Naive thymus-derived CD4-positive, alpha-beta T cell (primary cell): ENCODE measurements around the gene SCN1B. TPM values are rescaled to one million over a fixed set of nuclear protein-coding genes. Genes with fewer than 3 reads are reported as not detected.
"Not testable (repeated sequence)": the region's sequence is repeated elsewhere in the genome, so short reads cannot be mapped to it uniquely, and the experiment has no call there.

ENCODE experiments used
- ATAC-seq: fragments of 150-1000 bp; cut with Tn5 transposase; 2 replicates; pipeline ENCODE4 v1.10.0; 2021; ENCODE audit warnings: mild to moderate bottlenecking, moderate library complexity
- CTCF ChIA-PET: fragments of 350-600 bp; sonication (Branson Sonifier 250); formaldehyde crosslinking; loops from one replicate; lab custom pipeline; 2021; ENCODE audit warnings: antibody characterized with exemption; lab: Charles Lee
- POLR2A ChIA-PET: fragments of 350-600 bp; sonication (Branson Sonifier 250); formaldehyde crosslinking; loops from one replicate; lab custom pipeline; 2021; ENCODE audit warnings: antibody characterized with exemption, inconsistent platforms; lab: Charles Lee
- DNase-seq, 9 donors: peaks; one replicate each; pipeline versions ENCODE4 v3.0.0 to v3.0.0-alpha.2; 2020 to 2022; ENCODE audit warnings: mixed read lengths in 1 of 9
- H3K27ac ChIP-seq: one replicate; pipeline ENCODE4 v1.7.0; 2013; ENCODE audit warnings: mild to moderate bottlenecking, low read depth, low read length, moderate library complexity
- H3K27me3 ChIP-seq, 2 donors: one replicate each; pipeline ENCODE4 v1.7.0; 2013; ENCODE audit warnings: low read length in 2 of 2, mild to moderate bottlenecking in 2 of 2, moderate library complexity in 2 of 2; ENCODE audit not compliant: control insufficient read depth in 2 of 2, insufficient read depth in 2 of 2
- H3K36me3 ChIP-seq, 3 experiments: 1 replicate in 2 of 3; 2 replicates in 1 of 3; pipeline ENCODE4 v1.7.0; 2013; ENCODE audit warnings: low read length in 3 of 3, mild to moderate bottlenecking in 3 of 3, moderate library complexity in 1 of 3; ENCODE audit not compliant: insufficient read depth in 3 of 3, control insufficient read depth in 2 of 3
- H3K4me1 ChIP-seq, 2 donors: one replicate each; pipeline ENCODE4 v1.7.0; 2013; ENCODE audit warnings: low read length in 2 of 2, mild to moderate bottlenecking in 2 of 2, moderate library complexity in 1 of 2; ENCODE audit not compliant: control insufficient read depth in 2 of 2, insufficient read depth in 2 of 2
- H3K4me3 ChIP-seq: 2 replicates; pipeline ENCODE4 v1.7.0; 2013; ENCODE audit warnings: mild to moderate bottlenecking, low read length
- H3K9me3 ChIP-seq, 3 experiments: 1 replicate in 2 of 3; 2 replicates in 1 of 3; pipeline ENCODE4 v1.7.0; 2013; ENCODE audit warnings: low read length in 3 of 3; ENCODE audit not compliant: control insufficient read depth in 2 of 3
- H3K27ac Mint-ChIP-seq, 9 donors: one replicate each; pipeline ENCODE4 v1.8.0; 2020 to 2022; ENCODE audit warnings: mixed read lengths in 9 of 9, mild to moderate bottlenecking in 8 of 9, moderate library complexity in 5 of 9, inconsistent platforms in 2 of 9
- H3K27me3 Mint-ChIP-seq, 5 donors: one replicate each; pipeline ENCODE4 v1.8.0; 2021 to 2022; ENCODE audit warnings: mixed read lengths in 5 of 5, mild to moderate bottlenecking in 1 of 5
- H3K36me3 Mint-ChIP-seq, 5 donors: one replicate each; pipeline ENCODE4 v1.8.0; 2020 to 2022; ENCODE audit warnings: mixed read lengths in 5 of 5, mild to moderate bottlenecking in 3 of 5, inconsistent platforms in 1 of 5
- H3K4me1 Mint-ChIP-seq, 7 donors: one replicate each; pipeline ENCODE4 v1.8.0; 2020 to 2022; ENCODE audit warnings: mixed read lengths in 7 of 7, mild to moderate bottlenecking in 3 of 7, inconsistent platforms in 1 of 7
- H3K4me3 Mint-ChIP-seq, 10 donors: one replicate each; pipeline ENCODE4 v1.8.0; 2020 to 2022; ENCODE audit warnings: mild to moderate bottlenecking in 10 of 10, mixed read lengths in 10 of 10, moderate library complexity in 6 of 10, inconsistent platforms in 2 of 10
- H3K9me3 Mint-ChIP-seq, 11 donors: one replicate each; pipeline ENCODE4 v1.8.0; 2020 to 2022; ENCODE audit warnings: mixed read lengths in 11 of 11, mild to moderate bottlenecking in 4 of 11, inconsistent platforms in 1 of 11, moderate library complexity in 1 of 11
- intact Hi-C, 2 donors: fragments of 100-400 bp; cut with micrococcal nuclease; formaldehyde crosslinking; loops; one replicate each; pipeline ENCODE4 v1.15.1; 2023
- polyA plus RNA-seq, 2 donors: library from polyadenylated mRNA; unstranded; fragments of 300-500 nt; fragmentation: Illumina TruSeq; gene quantifications; one replicate each; pipeline ENCODE4 v1.2.3, GENCODE V29; 2021
- total RNA-seq, 6 experiments: library from RNA in 5 of 6; stranded (reverse) in 5 of 6; gene quantifications; 1 replicate in 5 of 6; 2 replicates in 1 of 6; pipeline ENCODE4 v1.2.3 and lab custom pipeline; 2021 to 2026

SCN1B gene
- total and polyA plus RNA-seq, 7 experiments from 2014 or later = 0.23 to 1.9 (median 1.6) TPM; not detected in 1

DNA sequence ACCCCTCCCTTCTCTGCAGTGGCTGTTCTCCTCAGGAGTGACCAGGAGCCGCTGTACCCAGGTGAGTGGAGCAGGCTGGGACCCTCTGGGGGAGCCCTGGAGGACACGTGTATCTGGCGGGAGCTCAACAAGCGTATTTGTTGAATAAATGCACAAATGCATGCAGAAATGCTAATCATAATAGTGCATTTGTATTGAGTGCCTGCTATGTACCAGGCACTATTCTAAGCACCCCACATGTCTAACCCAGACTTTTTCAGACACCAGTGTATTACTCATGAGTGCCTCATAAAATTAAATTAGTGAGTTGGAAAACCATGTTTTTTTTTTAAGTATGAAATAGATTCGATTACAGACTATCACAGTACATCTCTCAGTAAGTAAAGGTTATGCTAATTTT, 19.2 kb downstream of the SCN1B start:
- ChIA-PET CTCF (interaction anchor here (0.7 kb wide), 1 partner anchor 32 kb away, joined by 6 read pairs; no protein-coding TSS in a partner anchor), POLR2A (interaction anchor here (0.6 kb wide), 1 partner anchor 459 kb away, joined by 3 read pairs; no protein-coding TSS in a partner anchor)
- Mint-ChIP-seq H3K36me3 (no peaks in the 10 kb centered on the region), H3K4me1 (peaks cover 13 to 16% (median 15%) of the 10 kb centered on the region in 7 donors), H3K9me3 (no peaks in the 10 kb centered on the region), H3K4me3 (no peak overlapping the region), H3K27me3 (peaks cover 0 to 12% (median 0%) of the 10 kb centered on the region in 5 donors), H3K27ac (no peak overlapping the region)
- no peaks in the 10 kb centered on the region for H3K4me1 ChIP-seq
- no peaks in the 10 kb centered on the region for H3K36me3 ChIP-seq
- no peaks in the 10 kb centered on the region for H3K9me3 ChIP-seq
- H3K4me3 ChIP-seq = no peak overlapping the region
- DNase-seq (no peak), ATAC-seq (no peak)
- no peak overlapping the region for H3K27ac ChIP-seq
- intact Hi-C loops = loop anchor here in 1 of 2 donors (10.0 kb wide), 1 partner anchor 45 kb away; no protein-coding TSS in a partner anchor
- no peaks in the 10 kb centered on the region for H3K27me3 ChIP-seq

DNA sequence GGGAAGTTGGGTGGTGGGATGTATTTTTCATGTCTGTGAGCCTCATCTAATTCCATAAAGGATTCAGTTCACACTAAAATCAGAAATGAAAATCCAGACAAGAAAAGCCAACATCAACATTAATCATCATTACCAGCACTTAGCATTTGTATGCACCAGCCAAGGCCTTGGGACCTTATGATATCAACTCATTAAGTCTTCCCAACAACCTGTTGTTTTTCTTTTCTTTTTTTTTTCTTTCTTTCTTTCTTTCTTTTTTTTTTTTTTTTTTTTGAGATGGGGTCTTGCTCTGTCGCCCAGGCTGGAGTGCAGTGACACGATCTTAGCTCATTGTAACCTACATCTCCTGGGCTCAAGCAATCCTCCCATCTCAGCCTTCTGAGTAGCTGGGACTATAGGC, 20.4 kb downstream of the SCN1B start:
- H3K36me3 ChIP-seq, POLR2A ChIA-PET, H3K36me3 Mint-ChIP-seq, H3K9me3 ChIP-seq, H3K4me3 Mint-ChIP-seq, DNase-seq, intact Hi-C loops, H3K27ac Mint-ChIP-seq, H3K9me3 Mint-ChIP-seq, H3K27me3 Mint-ChIP-seq, H3K27me3 ChIP-seq, H3K4me3 ChIP-seq, H3K27ac ChIP-seq, ATAC-seq, H3K4me1 ChIP-seq, H3K4me1 Mint-ChIP-seq: not testable (repeated sequence)
- CTCF ChIA-PET = interaction anchor here (0.7 kb wide), 1 partner anchor 16 kb away, joined by 3 read pairs; no protein-coding TSS in a partner anchor

DNA sequence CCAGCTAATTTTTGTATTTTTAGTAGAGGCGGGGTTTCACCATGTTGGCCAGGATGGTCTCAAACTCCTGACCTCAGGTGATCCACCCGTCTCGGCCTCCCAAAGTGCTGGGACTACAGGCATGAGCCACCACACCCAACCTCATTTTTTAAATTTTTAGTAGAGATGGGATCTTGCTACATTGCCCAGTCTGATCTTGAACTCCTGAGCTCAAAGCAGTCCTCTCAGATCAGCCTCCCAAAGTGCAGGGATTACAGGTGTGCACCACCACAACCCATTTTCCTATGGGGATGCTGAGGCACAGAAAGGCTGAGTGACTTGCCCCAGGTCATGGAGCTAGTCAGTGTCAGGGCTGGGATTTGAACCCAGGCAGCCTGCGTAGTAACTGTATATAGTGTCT, 21.0 kb downstream of the SCN1B start:
- ATAC-seq, H3K36me3 ChIP-seq, H3K36me3 Mint-ChIP-seq, H3K4me1 ChIP-seq, H3K27ac ChIP-seq, H3K4me1 Mint-ChIP-seq, H3K4me3 ChIP-seq, H3K27me3 Mint-ChIP-seq, H3K4me3 Mint-ChIP-seq, H3K27me3 ChIP-seq, POLR2A ChIA-PET, H3K9me3 ChIP-seq, H3K9me3 Mint-ChIP-seq, H3K27ac Mint-ChIP-seq, intact Hi-C loops, DNase-seq: not testable (repeated sequence)
- CTCF ChIA-PET = interaction anchor here (0.7 kb wide), 1 partner anchor 16 kb away, joined by 3 read pairs; no protein-coding TSS in a partner anchor

DNA sequence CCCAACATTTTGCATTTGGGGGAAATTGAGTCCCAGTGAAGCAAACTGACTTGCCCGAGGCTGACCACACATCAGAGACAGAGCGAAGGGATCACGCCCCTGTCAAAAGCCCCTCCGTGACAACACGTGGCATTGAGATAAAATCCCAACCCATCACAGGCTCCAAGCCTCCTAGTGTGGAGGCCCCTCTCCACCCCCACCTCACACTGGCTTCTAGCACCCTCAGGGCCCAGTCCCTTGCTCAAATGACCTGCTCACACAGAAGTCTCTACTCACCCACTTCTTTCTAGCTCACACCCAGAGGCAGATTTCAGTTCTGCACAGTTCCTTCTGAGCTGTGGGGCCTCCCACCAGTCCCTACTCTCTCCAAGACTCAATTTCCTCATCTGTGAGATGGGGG, 21.5 kb downstream of the SCN1B start:
- ChIA-PET CTCF (no interaction called here), POLR2A (no interaction called here)
- Mint-ChIP-seq H3K4me3 (no peak overlapping the region), H3K36me3 (no peaks in the 10 kb centered on the region), H3K27ac (peak overlapping the region in 1 of 9 donors; percentile 25), H3K27me3 (peaks cover 0 to 11% (median 6%) of the 10 kb centered on the region in 5 donors), H3K4me1 (peaks cover 0 to 4% (median 0%) of the 10 kb centered on the region in 7 donors), H3K9me3 (no peaks in the 10 kb centered on the region)
- Histone ChIP-seq H3K27me3 (no peaks in the 10 kb centered on the region), H3K27ac (no peak overlapping the region), H3K9me3 (no peaks in the 10 kb centered on the region), H3K36me3 (no peaks in the 10 kb centered on the region), H3K4me3 (no peak overlapping the region), H3K4me1 (no peaks in the 10 kb centered on the region)
- intact Hi-C loops = no loop called here
- DNase-seq (no peak), ATAC-seq (no peak)

DNA sequence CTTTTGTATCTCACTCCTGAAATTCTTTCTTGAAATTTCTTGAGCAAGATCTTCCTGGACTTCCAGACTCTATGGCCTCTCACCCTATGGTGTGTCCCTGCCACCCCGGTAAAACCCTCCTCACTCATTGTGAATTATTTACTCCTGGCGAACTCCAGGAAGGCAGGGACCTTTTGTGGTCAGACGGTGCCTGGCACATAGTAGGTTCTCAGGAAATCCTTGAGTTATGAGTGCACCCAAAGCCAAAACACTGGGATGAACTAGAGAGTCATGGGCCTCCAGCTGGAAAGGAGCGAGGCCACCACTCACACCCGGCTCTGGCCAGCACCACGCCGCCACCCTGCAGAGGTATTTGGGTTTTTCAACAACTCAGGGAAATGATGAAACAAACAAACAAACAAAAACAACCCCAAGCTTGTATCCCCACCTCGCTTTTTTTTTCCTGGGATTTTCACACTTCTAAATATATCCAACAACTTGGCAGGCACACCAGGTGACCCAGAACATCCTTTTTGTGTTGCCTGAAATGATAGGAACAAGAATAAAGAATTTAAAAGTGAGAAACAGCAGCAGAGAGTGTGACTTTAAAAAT, 22.4 kb downstream of the SCN1B start:
- H3K9me3 Mint-ChIP-seq = no peaks in the 10 kb centered on the region
- H3K27me3 Mint-ChIP-seq = peaks cover 0 to 11% (median 6%) of the 10 kb centered on the region in 5 donors
- ChIA-PET CTCF (interaction anchor here (0.6 kb wide), 1 partner anchor 341 kb away, joined by 3 read pairs; no protein-coding TSS in a partner anchor), POLR2A (no interaction called here)
- no peak overlapping the region for H3K27ac ChIP-seq
- H3K36me3 Mint-ChIP-seq = no peaks in the 10 kb centered on the region
- H3K27me3 ChIP-seq = no peaks in the 10 kb centered on the region
- H3K4me1 ChIP-seq = no peaks in the 10 kb centered on the region
- peaks cover 0 to 1% (median 0%) of the 10 kb centered on the region in 7 donors for H3K4me1 Mint-ChIP-seq
- H3K36me3 ChIP-seq = no peaks in the 10 kb centered on the region
- no peak overlapping the region for H3K27ac Mint-ChIP-seq
- H3K4me3 Mint-ChIP-seq = no peak overlapping the region
- no peak overlapping the region for H3K4me3 ChIP-seq
- DNase-seq (no peak), ATAC-seq (no peak)
- intact Hi-C loops = no loop called here
- H3K9me3 ChIP-seq = no peaks in the 10 kb centered on the region

- Histone ChIP-seq H3K36me3 (no peaks in the 10 kb centered on the region), H3K4me1 (no peaks in the 10 kb centered on the region), H3K27me3 (no peaks in the 10 kb centered on the region), H3K9me3 (no peaks in the 10 kb centered on the region), H3K27ac (no peak overlapping the region), H3K4me3 (no peak overlapping the region)
- ATAC-seq (no peak), DNase-seq (no peak)
- intact Hi-C loops = no loop called here
- CTCF ChIA-PET = no interaction called here
- Mint-ChIP-seq H3K4me1 (peaks cover 0 to 1% (median 0%) of the 10 kb centered on the region in 7 donors), H3K36me3 (no peaks in the 10 kb centered on the region), H3K27ac (no peak overlapping the region), H3K27me3 (peaks cover 0 to 11% (median 6%) of the 10 kb centered on the region in 5 donors), H3K9me3 (no peaks in the 10 kb centered on the region), H3K4me3 (no peak overlapping the region)
- POLR2A ChIA-PET = no interaction called here
Measured at GRCh38 chr19:35053667-35054293, 23.5 kb downstream of the SCN1B start.
